DOHH2 (cell line): ENCODE results near the gene OR1D5.
"Not testable (repeated sequence)": the region's sequence is repeated elsewhere in the genome, so short reads cannot be mapped to it uniquely, and the experiment has no call there.

Experiments
- CTCF ChIP-seq: fragments of 200-600 bp; sonication (generic); IDR thresholded peaks from one replicate; pipeline ENCODE4 v1.5.1; 2014; ENCODE audit warnings: antibody characterized with exemption, mild to moderate bottlenecking, low read depth, low read length; ENCODE audit not compliant: poor library complexity, severe bottlenecking
- EZH2phosphoT487 ChIP-seq: fragments of 200-600 bp; sonication (generic); IDR thresholded peaks from 2 replicates; pipeline ENCODE4 v1.6.1; 2017; ENCODE audit warnings: borderline replicate concordance, mild to moderate bottlenecking, antibody characterized with exemption, low read length, moderate library complexity, mixed read lengths

- not testable (repeated sequence) for TF ChIP-seq CTCF, EZH2phosphoT487
These were observed 1.8 kb upstream of the OR1D5 start for GRCh38 chr17:3065192-3065591.
